CD4-positive, CD25-positive, alpha-beta regulatory T cell (primary cell): ENCODE results near the gene CAPN10. TPM values are rescaled to one million over a fixed set of nuclear protein-coding genes. Genes with fewer than 3 reads are reported as not detected.
A peak's percentile ranks its signal among the peaks of the same experiment; 100 is the strongest.

Source experiments
- ATAC-seq, 2 donors: fragments of 150-1000 bp; cut with Tn5 transposase; one replicate each; pipeline ENCODE4 v1.10.0; 2021; ENCODE audit warnings: low read depth in 2 of 2, moderate number of reproducible peaks in 2 of 2, moderate library complexity in 1 of 2
- DNase-seq, 3 donors: peaks; one replicate each; pipeline versions ENCODE4 v3.0.0 to v3.0.0-alpha.2; 2012 to 2022; ENCODE audit warnings: mixed read lengths in 1 of 3
- H3K27ac ChIP-seq: one replicate; pipeline ENCODE4 v1.7.0; 2013; ENCODE audit warnings: mild to moderate bottlenecking, low read length; ENCODE audit not compliant: insufficient read depth, poor library complexity, severe bottlenecking
- H3K27me3 ChIP-seq: one replicate; pipeline ENCODE4 v1.7.0; 2013; ENCODE audit warnings: low read length; ENCODE audit not compliant: control insufficient read depth, insufficient read depth
- H3K36me3 ChIP-seq: one replicate; pipeline ENCODE4 v1.7.0; 2013; ENCODE audit warnings: mild to moderate bottlenecking, low read length, moderate library complexity; ENCODE audit not compliant: control insufficient read depth, insufficient read depth
- H3K4me1 ChIP-seq: 2 replicates; pipeline ENCODE4 v1.7.0; 2013; ENCODE audit warnings: mild to moderate bottlenecking, low read length; ENCODE audit not compliant: insufficient read depth, control insufficient read depth, poor library complexity, severe bottlenecking
- H3K4me3 ChIP-seq: one replicate; pipeline ENCODE4 v1.7.0; 2013; ENCODE audit warnings: low read depth, mild to moderate bottlenecking, low read length, moderate library complexity
- H3K9me3 ChIP-seq, 2 experiments: 1 replicate in 1 of 2; 2 replicates in 1 of 2; pipeline ENCODE4 v1.7.0; 2013; ENCODE audit warnings: low read length in 2 of 2, mild to moderate bottlenecking in 1 of 2, moderate library complexity in 1 of 2; ENCODE audit not compliant: control insufficient read depth in 2 of 2
- H3K27ac Mint-ChIP-seq, 3 donors: one replicate each; pipeline ENCODE4 v1.8.0; 2020 to 2022; ENCODE audit warnings: mild to moderate bottlenecking in 3 of 3, mixed read lengths in 3 of 3, moderate library complexity in 2 of 3
- H3K27me3 Mint-ChIP-seq: one replicate; pipeline ENCODE4 v1.8.0; 2022; ENCODE audit warnings: mild to moderate bottlenecking, mixed read lengths
- H3K36me3 Mint-ChIP-seq: one replicate; pipeline ENCODE4 v1.8.0; 2020; ENCODE audit warnings: mixed read lengths
- H3K4me1 Mint-ChIP-seq, 4 donors: one replicate each; pipeline ENCODE4 v1.8.0; 2020 to 2022; ENCODE audit warnings: mixed read lengths in 4 of 4, mild to moderate bottlenecking in 1 of 4
- H3K4me3 Mint-ChIP-seq, 4 donors: one replicate each; pipeline ENCODE4 v1.8.0; 2020 to 2022; ENCODE audit warnings: mild to moderate bottlenecking in 4 of 4, mixed read lengths in 4 of 4, moderate library complexity in 3 of 4
- H3K9me3 Mint-ChIP-seq, 7 donors: one replicate each; pipeline ENCODE4 v1.8.0; 2020 to 2022; ENCODE audit warnings: mixed read lengths in 7 of 7, mild to moderate bottlenecking in 3 of 7, moderate library complexity in 2 of 7
- polyA plus RNA-seq, 4 donors: library from polyadenylated mRNA; unstranded; fragments of 300-500 nt; fragmentation: Illumina TruSeq; gene quantifications; one replicate each; pipeline ENCODE4 v1.2.3, GENCODE V29; 2021
- total RNA-seq: library from RNA; stranded (reverse); gene quantifications from one replicate; pipeline ENCODE4 v1.2.3, GENCODE V29; 2022

Gene CAPN10
- total and polyA plus RNA-seq, 5 donors from 2014 or later: 6.8 to 64.6 (median 7.8) TPM

DNA sequence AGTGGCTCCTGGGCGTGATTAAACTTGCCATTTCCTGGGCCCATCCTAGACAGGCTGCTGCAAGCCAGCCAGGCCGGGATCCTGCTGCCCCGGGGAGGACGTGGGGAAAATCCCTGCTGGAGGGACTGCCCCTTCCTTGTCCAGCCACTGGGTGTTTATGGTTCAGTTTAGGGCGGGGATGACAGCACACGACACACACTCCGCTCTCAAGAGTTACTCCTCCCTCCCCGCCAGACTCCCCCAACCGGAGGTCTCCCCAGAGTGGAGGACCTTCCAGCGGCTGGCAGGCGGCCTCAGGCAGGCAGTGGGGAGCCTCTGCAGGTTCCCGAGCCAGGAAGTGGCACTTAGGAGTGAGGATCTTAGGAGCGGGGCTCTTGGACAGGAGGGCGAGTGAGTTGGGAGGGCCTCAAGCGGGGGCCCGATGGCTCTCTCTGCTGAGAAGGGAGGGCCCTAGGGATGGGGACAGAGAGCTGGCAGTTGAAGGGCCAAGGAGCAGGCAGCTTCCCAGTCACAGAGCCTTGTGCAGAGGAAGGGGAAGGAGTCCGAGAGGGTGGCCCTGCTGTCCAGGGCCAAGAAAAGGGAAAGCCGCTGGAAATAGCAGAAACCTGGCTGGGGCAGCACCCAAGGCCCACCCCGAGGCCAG lies 33.1 kb downstream of the CAPN10 start:
- Mint-ChIP-seq H3K27me3 (no peaks in the 10 kb centered on the region), H3K9me3 (peaks cover 0 to 7% (median 2%) of the 10 kb centered on the region in 7 donors), H3K36me3 (peaks cover 7% of the 10 kb centered on the region), H3K27ac (peak overlapping the region in 1 of 3 donors; percentile 84), H3K4me3 (peak overlapping the region in 1 of 4 donors; percentile 87), H3K4me1 (peaks cover 0 to 26% (median 17%) of the 10 kb centered on the region in 4 donors)
- no peak overlapping the region for H3K4me3 ChIP-seq
- DNase-seq (no peak), ATAC-seq (no peak)
- H3K27me3 ChIP-seq: no peaks in the 10 kb centered on the region
- no peak overlapping the region for H3K27ac ChIP-seq
- H3K4me1 ChIP-seq: peaks cover 45% of the 10 kb centered on the region
- no peaks in the 10 kb centered on the region for H3K9me3 ChIP-seq
- no peaks in the 10 kb centered on the region for H3K36me3 ChIP-seq

DNA sequence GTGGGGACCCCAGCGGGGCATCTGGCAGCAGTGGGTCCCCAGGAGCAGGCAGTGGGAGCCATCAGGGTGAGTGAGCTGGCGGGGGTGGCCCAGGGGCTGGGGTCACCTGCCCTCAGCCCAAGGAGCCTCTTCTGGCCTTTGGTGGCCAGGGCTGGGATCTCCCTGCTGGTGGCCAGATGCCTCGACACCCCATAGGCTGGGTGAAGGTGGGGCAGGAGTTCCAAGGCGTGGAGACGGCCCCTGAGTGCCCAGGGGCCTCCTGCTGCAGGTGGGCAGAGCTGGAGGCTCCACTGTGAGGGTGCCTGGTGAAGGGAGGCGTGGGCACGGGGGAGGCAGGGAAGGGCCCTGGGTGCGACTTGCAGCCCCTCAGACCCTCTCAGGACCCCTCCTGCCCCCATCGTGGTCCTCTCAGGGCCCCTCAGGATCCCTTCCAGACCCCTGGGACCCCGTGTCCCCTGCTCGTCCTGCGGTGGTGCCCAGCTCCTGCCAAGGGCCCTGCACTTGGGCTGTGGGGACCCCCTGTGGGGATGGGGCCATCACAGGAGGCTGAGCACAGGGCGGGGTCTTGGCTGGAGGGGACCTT lies 33.7 kb downstream of the CAPN10 start:
- Histone ChIP-seq H3K4me1 (peaks cover 51% of the 10 kb centered on the region), H3K9me3 (no peaks in the 10 kb centered on the region), H3K4me3 (no peak overlapping the region), H3K36me3 (no peaks in the 10 kb centered on the region), H3K27ac (no peak overlapping the region), H3K27me3 (no peaks in the 10 kb centered on the region)
- H3K9me3 Mint-ChIP-seq: peaks cover 0 to 7% (median 2%) of the 10 kb centered on the region in 7 donors
- peaks cover 0 to 32% (median 20%) of the 10 kb centered on the region in 4 donors for H3K4me1 Mint-ChIP-seq
- H3K36me3 Mint-ChIP-seq: peaks cover 7% of the 10 kb centered on the region
- no peak overlapping the region for H3K4me3 Mint-ChIP-seq
- no peak for DNase-seq
- H3K27me3 Mint-ChIP-seq: no peaks in the 10 kb centered on the region
- ATAC-seq: no peak
- H3K27ac Mint-ChIP-seq: no peak overlapping the region

DNA sequence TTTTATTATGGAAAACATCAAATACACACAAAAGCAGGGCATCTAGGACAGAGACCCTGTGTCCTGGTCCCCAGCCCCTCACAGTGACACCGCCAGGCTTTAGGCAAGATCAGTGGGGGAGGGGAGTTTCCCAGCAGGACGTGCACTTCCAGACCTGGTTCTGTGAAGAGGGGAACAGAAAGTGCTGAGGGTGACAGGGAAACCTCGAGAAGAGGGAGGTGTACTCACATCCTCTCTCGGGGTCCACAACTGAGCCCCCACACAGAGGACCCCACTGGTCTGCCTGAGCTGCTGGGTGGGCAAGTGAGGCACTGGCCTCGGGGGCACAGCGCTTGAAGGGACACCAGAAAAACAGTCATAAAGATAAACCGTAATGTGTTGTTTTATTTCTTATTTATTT lies 34.3 kb downstream of the CAPN10 start:
- Mint-ChIP-seq H3K4me3 (no peak overlapping the region), H3K27ac (peak overlapping the region in 2 of 3 donors; percentile 51 to 94), H3K27me3 (no peaks in the 10 kb centered on the region), H3K36me3 (peaks cover 7% of the 10 kb centered on the region), H3K4me1 (peaks cover 0 to 35% (median 21%) of the 10 kb centered on the region in 4 donors), H3K9me3 (peaks cover 0 to 7% (median 2%) of the 10 kb centered on the region in 7 donors)
- peaks cover 57% of the 10 kb centered on the region for H3K4me1 ChIP-seq
- no peaks in the 10 kb centered on the region for H3K36me3 ChIP-seq
- H3K27ac ChIP-seq: peak overlapping the region; percentile 52
- DNase-seq (no peak), ATAC-seq (no peak)
- H3K9me3 ChIP-seq: no peaks in the 10 kb centered on the region
- no peaks in the 10 kb centered on the region for H3K27me3 ChIP-seq
- no peak overlapping the region for H3K4me3 ChIP-seq

DNA sequence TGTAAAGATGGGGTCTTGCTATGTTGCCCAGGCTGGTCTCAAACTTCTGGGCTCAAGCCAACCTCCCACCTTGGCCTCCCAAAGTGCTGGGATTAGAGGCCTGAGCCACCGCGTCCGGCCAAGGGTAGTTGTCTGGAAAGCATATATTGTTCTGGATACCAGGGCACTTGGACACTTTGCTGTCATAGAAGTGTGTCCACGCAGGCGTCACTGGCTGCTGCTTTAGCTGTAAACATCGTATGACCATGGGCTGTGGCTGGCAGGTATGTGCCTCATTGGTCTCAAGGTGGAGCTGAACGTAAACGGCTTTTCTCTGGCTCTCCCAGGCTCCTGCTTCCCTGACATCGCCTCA lies 35.5 kb downstream of the CAPN10 start:
- no peaks in the 10 kb centered on the region for H3K9me3 ChIP-seq
- no peaks in the 10 kb centered on the region for H3K27me3 Mint-ChIP-seq
- peaks cover 59% of the 10 kb centered on the region for H3K4me1 ChIP-seq
- H3K4me1 Mint-ChIP-seq: peaks cover 0 to 42% (median 21%) of the 10 kb centered on the region in 4 donors
- peak overlapping the region in 2 of 3 donors; percentile 79 to 94 for H3K27ac Mint-ChIP-seq
- H3K36me3 ChIP-seq: no peaks in the 10 kb centered on the region
- peak overlapping the region; percentile 52 for H3K27ac ChIP-seq
- H3K4me3 ChIP-seq: no peak overlapping the region
- no peaks in the 10 kb centered on the region for H3K27me3 ChIP-seq
- ATAC-seq: no peak
- peaks cover 7% of the 10 kb centered on the region for H3K36me3 Mint-ChIP-seq
- no peak for DNase-seq
- H3K9me3 Mint-ChIP-seq: peaks cover 0 to 7% (median 0%) of the 10 kb centered on the region in 7 donors
- peak overlapping the region in 3 of 4 donors; percentile 41 to 74 (median 67) for H3K4me3 Mint-ChIP-seq

DNA sequence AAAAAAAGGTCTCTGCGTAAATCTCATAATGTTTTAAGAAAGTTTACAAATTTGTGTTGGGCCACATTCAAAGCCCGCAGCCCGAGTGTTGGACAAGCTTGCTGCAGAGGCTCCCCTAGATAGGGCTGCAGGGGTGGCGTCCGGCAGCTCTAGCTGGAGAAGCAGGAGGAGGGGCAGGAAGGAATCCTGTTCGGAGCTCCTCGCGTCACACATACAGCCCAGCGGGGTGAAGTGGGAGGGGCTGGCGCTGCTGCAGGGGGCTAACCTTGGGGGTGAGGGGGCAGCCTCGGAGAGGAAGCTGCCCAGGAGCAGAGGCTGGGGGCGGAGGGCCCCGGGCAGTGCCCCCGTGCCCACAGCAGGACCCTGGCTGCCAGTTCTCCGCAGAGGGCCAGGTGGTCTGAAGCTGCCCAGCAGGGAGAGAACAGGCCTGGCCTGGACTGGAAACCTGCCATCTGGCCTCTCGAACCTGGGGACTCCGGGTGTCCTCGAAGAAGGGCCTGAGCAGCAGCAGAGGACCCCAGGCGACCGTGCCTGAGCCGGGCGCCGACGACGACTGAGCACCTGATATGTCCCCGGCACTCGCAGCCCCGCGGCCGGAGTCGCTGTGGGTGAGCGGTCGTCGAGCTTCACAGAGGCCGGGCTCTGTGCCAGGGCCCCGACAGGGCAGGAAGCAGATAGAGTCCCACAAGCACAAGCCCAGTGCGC lies 36.1 kb downstream of the CAPN10 start:
- no peak overlapping the region for H3K4me3 ChIP-seq
- H3K9me3 ChIP-seq: no peaks in the 10 kb centered on the region
- no peaks in the 10 kb centered on the region for H3K36me3 ChIP-seq
- H3K4me1 Mint-ChIP-seq: peaks cover 0 to 43% (median 21%) of the 10 kb centered on the region in 4 donors
- peaks cover 7% of the 10 kb centered on the region for H3K36me3 Mint-ChIP-seq
- peak overlapping the region; percentile 14 for H3K27ac ChIP-seq
- peak; percentile 23 to 63 (median 59) for DNase-seq
- peaks cover 61% of the 10 kb centered on the region for H3K4me1 ChIP-seq
- no peaks in the 10 kb centered on the region for H3K27me3 Mint-ChIP-seq
- H3K9me3 Mint-ChIP-seq: peaks cover 0 to 5% (median 0%) of the 10 kb centered on the region in 7 donors
- H3K27me3 ChIP-seq: no peaks in the 10 kb centered on the region
- H3K27ac Mint-ChIP-seq: peak overlapping the region; percentile 60 to 85 (median 78)
- peak in 1 of 2 donors; percentile 36 for ATAC-seq
- peak overlapping the region in 2 of 4 donors; percentile 68 to 74 for H3K4me3 Mint-ChIP-seq

DNA sequence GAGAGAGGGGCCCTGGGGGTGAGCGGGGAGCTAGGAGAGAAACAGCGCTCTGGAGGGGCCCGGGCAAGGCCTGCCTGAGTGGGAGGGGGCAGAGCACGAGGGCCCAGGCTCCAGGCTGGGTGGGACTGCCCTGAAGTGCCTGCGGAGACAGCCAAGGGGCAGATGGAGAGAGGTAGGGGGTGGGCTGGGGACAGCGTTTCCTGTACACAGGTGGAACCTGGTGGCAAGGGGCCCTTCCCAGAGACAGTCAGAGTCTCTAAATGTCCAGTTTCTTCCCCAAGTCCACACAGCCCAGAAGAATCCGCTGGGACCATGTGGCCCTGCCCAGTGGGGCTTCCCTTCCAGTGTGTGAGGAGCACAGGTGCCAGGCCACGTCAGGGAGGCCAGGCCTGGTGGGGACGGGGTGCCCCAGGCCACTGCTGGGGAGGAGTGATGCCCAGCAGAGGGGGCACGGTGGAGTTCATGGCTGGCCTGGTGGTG lies 37.0 kb downstream of the CAPN10 start:
- Mint-ChIP-seq H3K9me3 (peaks cover 0 to 3% (median 0%) of the 10 kb centered on the region in 7 donors), H3K27ac (peak overlapping the region in 1 of 3 donors; percentile 60), H3K4me1 (peaks cover 0 to 43% (median 21%) of the 10 kb centered on the region in 4 donors), H3K36me3 (peaks cover 6% of the 10 kb centered on the region), H3K4me3 (no peak overlapping the region), H3K27me3 (no peaks in the 10 kb centered on the region)
- Histone ChIP-seq H3K27me3 (no peaks in the 10 kb centered on the region), H3K4me3 (no peak overlapping the region), H3K9me3 (no peaks in the 10 kb centered on the region), H3K27ac (no peak overlapping the region), H3K4me1 (peaks cover 61% of the 10 kb centered on the region), H3K36me3 (no peaks in the 10 kb centered on the region)
- no peak for ATAC-seq
- no peak for DNase-seq

DNA sequence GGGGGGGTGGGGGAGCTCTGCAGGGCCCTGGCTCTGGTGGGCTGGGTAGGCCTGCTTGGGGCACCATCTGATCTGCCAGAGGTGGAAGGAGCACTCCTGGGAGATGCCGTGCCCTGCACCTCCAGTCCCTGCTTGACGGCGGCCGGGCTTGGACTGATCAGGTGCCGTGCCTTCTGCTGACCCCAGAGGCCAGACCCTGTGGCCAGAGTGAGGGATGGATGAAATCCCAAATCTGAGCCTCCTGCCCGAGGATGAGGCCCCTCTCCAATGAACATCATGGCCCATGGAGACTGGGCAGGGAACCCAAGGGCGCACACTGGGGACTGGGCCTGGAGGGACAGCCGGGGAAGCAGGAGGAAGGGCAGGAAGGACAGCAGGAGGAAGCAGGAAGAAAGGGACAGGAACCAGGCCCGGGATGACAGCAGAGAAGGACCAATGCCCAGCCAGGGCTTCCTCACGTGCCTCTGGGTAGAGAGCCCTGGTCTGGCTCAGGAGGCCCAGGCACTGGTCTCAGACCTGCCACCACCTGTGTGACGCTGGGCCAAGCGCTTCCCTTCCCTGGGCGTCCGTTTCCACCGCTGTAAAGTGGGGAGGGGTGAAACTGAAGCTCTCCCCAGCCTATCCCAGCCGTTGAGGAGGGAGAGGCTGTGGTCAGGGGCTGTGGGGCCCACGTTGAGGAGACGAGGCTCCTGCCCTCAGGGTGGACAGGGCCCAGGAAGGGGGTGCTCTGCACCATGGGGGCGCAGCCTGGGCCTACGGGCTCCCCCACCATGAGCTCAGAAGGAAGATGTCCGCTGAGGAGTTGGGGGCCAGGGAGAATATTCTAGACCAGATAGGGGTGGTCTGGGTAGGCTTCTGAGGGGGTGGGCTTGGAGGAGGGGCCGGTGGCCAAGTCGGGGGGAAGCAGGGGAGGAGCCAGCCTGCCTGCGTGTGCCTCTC lies 37.7 kb downstream of the CAPN10 start:
- Histone ChIP-seq H3K4me1 (peaks cover 61% of the 10 kb centered on the region), H3K27ac (peak overlapping the region; percentile 41)

More for the DNA sequence above, 37.7 kb downstream of the CAPN10 start:
- Histone ChIP-seq H3K27me3 (no peaks in the 10 kb centered on the region), H3K36me3 (no peaks in the 10 kb centered on the region), H3K9me3 (no peaks in the 10 kb centered on the region), H3K4me3 (no peak overlapping the region)
- Mint-ChIP-seq H3K36me3 (no peaks in the 10 kb centered on the region), H3K9me3 (peaks cover 0 to 3% (median 0%) of the 10 kb centered on the region in 7 donors), H3K27ac (peak overlapping the region; percentile 56 to 80 (median 78)), H3K4me1 (peaks cover 0 to 43% (median 21%) of the 10 kb centered on the region in 4 donors), H3K27me3 (no peaks in the 10 kb centered on the region), H3K4me3 (peak overlapping the region in 1 of 4 donors; percentile 57)
- ATAC-seq (no peak), DNase-seq (no peak)
